Activated CD4-positive, alpha-beta T cell treated with anti-CD3 and anti-CD28 coated beads for 1 hour (primary cell): Measurements from ENCODE around the gene ENTPD8.
"Not testable (repeated sequence)": the region's sequence is repeated elsewhere in the genome, so short reads cannot be mapped to it uniquely, and the experiment has no call there.

Experiments used
- DNase-seq: peaks from one replicate; pipeline ENCODE4 v3.0.0-alpha.2; 2020

The ENTPD8 gene

GRCh38 chr9:137457406-137458193 is 16.4 kb upstream of the ENTPD8 start:
- no peak for DNase-seq

GRCh38 chr9:137456864-137457405 is 15.8 kb upstream of the ENTPD8 start:
- DNase-seq: no peak

GRCh38 chr9:137456061-137456863 is 15.1 kb upstream of the ENTPD8 start:
- no peak for DNase-seq

- DNase-seq: no peak
Observed at GRCh38 chr9:137455359-137455991, 14.3 kb upstream of the ENTPD8 start.

GRCh38 chr9:137454597-137455358 is 13.6 kb upstream of the ENTPD8 start:
- DNase-seq: no peak

- peak; percentile 43 for DNase-seq
Observed at GRCh38 chr9:137454145-137454596, 13.0 kb upstream of the ENTPD8 start.

GRCh38 chr9:137453643-137454081 is 12.5 kb upstream of the ENTPD8 start:
- DNase-seq: peak; percentile 58

- no peak for DNase-seq
Observed at GRCh38 chr9:137452761-137453642, 11.8 kb upstream of the ENTPD8 start.

GRCh38 chr9:137452006-137452760 is 11.0 kb upstream of the ENTPD8 start:
- DNase-seq: no peak

GRCh38 chr9:137451264-137452005 is 10.3 kb upstream of the ENTPD8 start:
- DNase-seq: not testable (repeated sequence)

GRCh38 chr9:137450539-137451222 is 9.5 kb upstream of the ENTPD8 start:
- not testable (repeated sequence) for DNase-seq

GRCh38 chr9:137449931-137450538 is 8.9 kb upstream of the ENTPD8 start:
- no peak for DNase-seq

- DNase-seq: no peak
Observed at GRCh38 chr9:137449081-137449844, 8.1 kb upstream of the ENTPD8 start.

- DNase-seq: no peak
Observed at GRCh38 chr9:137448602-137448962, 7.4 kb upstream of the ENTPD8 start.

- DNase-seq: no peak
Observed at GRCh38 chr9:137447722-137448601, 6.8 kb upstream of the ENTPD8 start.

- no peak for DNase-seq
Observed at GRCh38 chr9:137446851-137447471, 5.8 kb upstream of the ENTPD8 start.
